Smooth muscle cell (in vitro differentiated cells): ENCODE results near the gene CMTM3. TPM values are rescaled to one million over a fixed set of nuclear protein-coding genes. Genes with fewer than 3 reads are reported as not detected.
"Not testable (repeated sequence)": the region's sequence is repeated elsewhere in the genome, so short reads cannot be mapped to it uniquely, and the experiment has no call there.

Experiments
- DNase-seq: peaks from one replicate; lab custom pipeline; 2025; ENCODE audit not compliant: unreplicated experiment; lab: John Stamatoyannopoulos, UW
- H2AFZ ChIP-seq: fragments of 200-600 bp; sonication (generic); 2 replicates; pipeline ENCODE4 v1.6.0; 2016; ENCODE audit warnings: antibody characterized with exemption, low read depth, mild to moderate bottlenecking
- H3F3A ChIP-seq: fragments of 200-600 bp; sonication (generic); 2 replicates; pipeline ENCODE4 v1.6.0; 2017; ENCODE audit warnings: antibody characterized with exemption, low read depth
- H3K27ac ChIP-seq: fragments of 200-600 bp; sonication (generic); 2 replicates; pipeline ENCODE4 v1.5.1; 2016; ENCODE audit warnings: low read depth, mild to moderate bottlenecking
- H3K27me3 ChIP-seq: fragments of 200-600 bp; sonication (generic); 2 replicates; pipeline ENCODE4 v1.6.1; 2016; ENCODE audit warnings: low read depth, mild to moderate bottlenecking
- H3K36me3 ChIP-seq: fragments of 200-600 bp; sonication (generic); 2 replicates; pipeline ENCODE4 v1.5.1; 2016; ENCODE audit warnings: low read depth
- H3K4me1 ChIP-seq: fragments of 200-600 bp; sonication (generic); 2 replicates; pipeline ENCODE4 v1.5.1; 2016; ENCODE audit warnings: low read depth
- H3K4me2 ChIP-seq: fragments of 200-600 bp; sonication (generic); 2 replicates; pipeline ENCODE4 v1.6.0; 2016; ENCODE audit warnings: mild to moderate bottlenecking
- H3K4me3 ChIP-seq: fragments of 200-600 bp; sonication (generic); 2 replicates; pipeline ENCODE4 v1.5.1; 2016; ENCODE audit warnings: mild to moderate bottlenecking
- H3K79me2 ChIP-seq: fragments of 200-600 bp; sonication (generic); 2 replicates; pipeline ENCODE4 v1.6.0; 2016; ENCODE audit warnings: low read depth, mild to moderate bottlenecking
- H3K9ac ChIP-seq: fragments of 200-600 bp; sonication (generic); 2 replicates; pipeline ENCODE4 v1.6.0; 2016; ENCODE audit warnings: low read depth
- H3K9me3 ChIP-seq: fragments of 200-600 bp; sonication (generic); replicated peaks from 2 replicates; pipeline ENCODE4 v1.5.1; 2016; ENCODE audit warnings: low read depth
- H4K20me1 ChIP-seq: fragments of 200-600 bp; sonication (generic); 2 replicates; pipeline ENCODE4 v1.6.0; 2016; ENCODE audit warnings: low read depth
- CTCF ChIP-seq: fragments of 200-600 bp; sonication (generic); IDR thresholded peaks from 2 replicates; pipeline ENCODE4 v1.5.1; 2017; ENCODE audit warnings: borderline replicate concordance, mild to moderate bottlenecking, antibody characterized with exemption; ENCODE audit not compliant: insufficient read depth, poor library complexity, severe bottlenecking
- WGBS: methylation state at CpG from one replicate; pipeline ENCODE4 v1.1.7; 2016; ENCODE audit warnings: low lambda C conversion rate; 5-methylcytosine and 5-hydroxymethylcytosine counted together
- polyA plus RNA-seq: library from polyadenylated mRNA; unstranded; fragments of >200 nt; fragmentation: Nextera tagmentation; extraction: Ambion mirVana; gene quantifications from 2 replicates; pipeline ENCODE4 v1.2.1, GENCODE V29; 2016
- total RNA-seq: library from RNA; depleted of rRNA; stranded (reverse); fragments of >200 nt; gene quantifications from 2 replicates; pipeline ENCODE4 v1.2.3, GENCODE V29; 2014

The CMTM3 gene
- total and polyA plus RNA-seq, 2 experiments from 2014 or later = 21.8 to 57.8 TPM

- H3K36me3 ChIP-seq = no peaks in the 10 kb centered on the region
- 98% methylated on average over 3 of the region's 3 CpGs for WGBS
Observed at GRCh38 chr16:66623755-66624154, 19.3 kb downstream of the CMTM3 start.

GRCh38 chr16:66627611-66628378 lies 23.3 kb downstream of the CMTM3 start:
- WGBS = 87% methylated on average over 17 of the region's 17 CpGs
- not testable (repeated sequence) for H3K36me3 ChIP-seq, H3K27ac ChIP-seq, H3K4me3 ChIP-seq, H4K20me1 ChIP-seq, H3K9me3 ChIP-seq, H3F3A ChIP-seq, H2AFZ ChIP-seq, H3K9ac ChIP-seq, H3K79me2 ChIP-seq, DNase-seq, H3K4me2 ChIP-seq, H3K27me3 ChIP-seq, H3K4me1 ChIP-seq

More at GRCh38 chr16:66623755-66624154, 19.3 kb downstream of the CMTM3 start:
- no peaks in the 10 kb centered on the region for H3K27me3 ChIP-seq
- TF ChIP-seq CTCF = no peak
- no peaks in the 10 kb centered on the region for H3F3A ChIP-seq
- no peaks in the 10 kb centered on the region for H4K20me1 ChIP-seq
- no peak overlapping the region for H3K4me3 ChIP-seq
- no peak overlapping the region for H3K27ac ChIP-seq
- peaks cover 14% of the 10 kb centered on the region for H3K4me1 ChIP-seq
- DNase-seq = no peak
- H3K9me3 ChIP-seq = no peaks in the 10 kb centered on the region
- no peaks in the 10 kb centered on the region for H3K79me2 ChIP-seq
- H2AFZ ChIP-seq = no peak overlapping the region
- H3K9ac ChIP-seq = no peak overlapping the region
- no peak overlapping the region for H3K4me2 ChIP-seq

DNA sequence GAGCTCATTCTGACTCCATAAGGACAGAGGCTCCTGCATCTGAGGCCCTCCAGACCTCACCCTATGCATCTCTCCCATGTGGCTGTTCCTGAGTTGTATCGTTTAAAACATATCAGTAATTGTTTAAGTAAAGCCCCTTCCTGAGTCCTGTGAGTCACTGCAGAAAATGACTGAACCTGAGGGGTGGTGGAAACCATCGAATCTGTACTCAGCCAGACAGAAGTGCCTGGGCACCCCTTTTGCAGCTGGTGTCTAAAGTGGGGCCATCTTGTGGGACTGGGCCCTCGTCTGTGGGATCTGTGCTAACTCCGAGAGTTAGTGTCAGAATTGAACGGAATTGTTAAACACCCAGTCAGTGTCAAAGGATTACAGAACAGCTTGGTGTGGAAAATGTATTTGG lies 25.4 kb downstream of the CMTM3 start:
- Histone ChIP-seq H3K4me2 (no peak overlapping the region), H4K20me1 (no peaks in the 10 kb centered on the region), H3K4me3 (no peak overlapping the region), H3K79me2 (no peaks in the 10 kb centered on the region), H3K27me3 (no peaks in the 10 kb centered on the region), H3K9me3 (no peaks in the 10 kb centered on the region), H3K9ac (no peak overlapping the region), H3K4me1 (no peaks in the 10 kb centered on the region), H2AFZ (no peak overlapping the region), H3K36me3 (no peaks in the 10 kb centered on the region), H3F3A (no peaks in the 10 kb centered on the region), H3K27ac (no peak overlapping the region)
- 81% methylated on average over 5 of the region's 5 CpGs for WGBS
- TF ChIP-seq CTCF = no peak
- no peak for DNase-seq

DNA sequence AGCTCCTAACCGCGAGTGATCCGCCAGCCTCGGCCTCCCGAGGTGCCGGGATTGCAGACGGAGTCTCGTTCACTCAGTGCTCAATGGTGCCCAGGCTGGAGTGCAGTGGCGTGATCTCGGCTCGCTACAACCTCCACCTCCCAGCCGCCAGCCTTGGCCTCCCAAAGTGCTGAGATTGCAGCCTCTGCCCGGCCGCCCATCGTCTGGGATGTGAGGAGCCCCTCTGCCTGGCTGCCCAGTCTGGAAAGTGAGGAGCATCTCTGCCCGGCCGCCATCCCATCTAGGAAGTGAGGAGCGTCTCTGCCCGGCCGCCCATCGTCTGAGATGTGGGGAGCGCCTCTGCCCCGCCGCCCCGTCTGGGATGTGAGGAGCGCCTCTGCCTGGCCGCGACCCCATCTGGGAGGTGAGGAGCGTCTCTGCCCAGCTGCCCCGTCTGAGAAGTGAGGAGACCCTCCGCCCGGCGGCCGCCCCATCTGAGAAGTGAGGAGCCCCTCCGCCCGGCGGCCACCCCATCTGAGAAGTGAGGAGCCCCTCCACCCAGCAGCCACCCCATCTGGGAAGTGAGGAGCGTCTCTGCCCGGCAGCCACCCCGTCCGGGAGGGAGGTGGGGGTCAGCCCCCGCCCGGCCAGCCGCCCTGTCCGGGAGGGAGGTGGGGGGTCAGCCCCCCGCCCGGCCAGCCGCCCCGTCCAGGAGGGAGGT lies 26.2 kb downstream of the CMTM3 start:
- H3K4me3 ChIP-seq, H3K27me3 ChIP-seq, H3K9me3 ChIP-seq, H3K79me2 ChIP-seq, H2AFZ ChIP-seq, H3K4me1 ChIP-seq, H3K27ac ChIP-seq, H3K36me3 ChIP-seq, H3K9ac ChIP-seq, H4K20me1 ChIP-seq, DNase-seq, H3K4me2 ChIP-seq, H3F3A ChIP-seq: not testable (repeated sequence)
- 100% methylated on average over 13 of the region's 49 CpGs for WGBS

GRCh38 chr16:66631558-66631957 lies 27.1 kb downstream of the CMTM3 start:
- not testable (repeated sequence) for DNase-seq, H3K4me1 ChIP-seq

More at GRCh38 chr16:66631558-66631957, 27.1 kb downstream of the CMTM3 start:
- not testable (repeated sequence) for H3K9me3 ChIP-seq, H3K36me3 ChIP-seq, H2AFZ ChIP-seq, H3K79me2 ChIP-seq, H3K4me3 ChIP-seq, H3K27ac ChIP-seq, H3K4me2 ChIP-seq, H4K20me1 ChIP-seq, H3K9ac ChIP-seq, H3K27me3 ChIP-seq, H3F3A ChIP-seq
- 96% methylated on average over 4 of the region's 4 CpGs for WGBS
